Ascending aorta (tissue), 2 donors: ENCODE results near the gene MAP3K7CL. TPM values are rescaled to one million over a fixed set of nuclear protein-coding genes. Genes with fewer than 3 reads are reported as not detected.

Experiments used
- DNase-seq, 2 donors: peaks; one replicate each; pipeline ENCODE4 v3.0.0-alpha.2; 2019; ENCODE audit warnings: low spot score in 2 of 2
- H3K27ac ChIP-seq, 2 donors: fragments of 200-600 bp; sonication (generic); one replicate each; pipeline ENCODE4 v1.5.1; 2016 to 2017; ENCODE audit warnings: mild to moderate bottlenecking in 1 of 2
- H3K27me3 ChIP-seq: fragments of 200-600 bp; sonication (generic); one replicate; pipeline ENCODE4 v1.5.1; 2017
- H3K36me3 ChIP-seq, 2 donors: fragments of 200-600 bp; sonication (generic); one replicate each; pipeline ENCODE4 v1.5.1; 2016
- H3K4me1 ChIP-seq, 2 donors: fragments of 200-600 bp; sonication (generic); one replicate each; pipeline ENCODE4 v1.5.1; 2016 to 2017; ENCODE audit warnings: mild to moderate bottlenecking in 1 of 2
- H3K4me3 ChIP-seq, 2 donors: fragments of 200-600 bp; sonication (generic); one replicate each; pipeline ENCODE4 v1.5.1; 2016 to 2017; ENCODE audit warnings: mild to moderate bottlenecking in 1 of 2
- H3K9me3 ChIP-seq, 2 donors: fragments of 200-600 bp; sonication (generic); one replicate each; pipeline ENCODE4 v1.5.1; 2016
- CTCF ChIP-seq, 3 experiments: fragments of 200-600 bp in 2 of 3; fragments of 450-650 bp in 1 of 3; sonication (generic) in 2 of 3; IDR thresholded peaks; one replicate each; pipeline ENCODE4 v1.5.1; 2016 to 2019; ENCODE audit warnings: antibody characterized with exemption in 3 of 3, mild to moderate bottlenecking in 1 of 3, moderate library complexity in 1 of 3
- intact Hi-C: fragments of 100-400 bp; cut with DNase I; formaldehyde crosslinking; loops from one replicate; pipeline ENCODE4 v1.15.1; 2023
- total RNA-seq: library from RNA; depleted of rRNA; stranded (reverse); fragments of >200 nt; gene quantifications from one replicate; pipeline ENCODE4 v1.1.0, GENCODE V29; 2016

The MAP3K7CL gene
- total RNA-seq, 1 donor from 2014 or later: 6.9 TPM

DNA sequence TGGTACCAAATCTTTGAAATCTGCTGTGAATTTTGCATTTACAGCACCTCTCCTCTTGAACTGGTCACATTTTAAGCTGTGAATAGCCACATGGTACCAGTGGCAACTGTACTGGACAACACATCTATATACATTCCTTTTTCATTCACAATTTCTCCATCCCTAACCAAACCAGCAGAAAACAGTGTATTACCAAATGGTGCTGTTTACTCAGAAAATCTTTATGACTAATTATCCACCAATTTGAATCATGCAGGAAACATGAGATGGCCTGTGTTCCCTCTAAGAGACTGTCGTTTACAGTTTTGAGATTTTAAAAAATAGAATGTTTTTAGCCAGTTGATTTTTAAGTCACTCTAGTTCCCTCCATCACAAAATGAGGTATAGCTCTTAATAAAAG lies 39.4 kb upstream of the MAP3K7CL start:
- H3K36me3 ChIP-seq: no peaks in the 10 kb centered on the region
- peaks cover 0 to 5% of the 10 kb centered on the region in 2 donors for H3K4me1 ChIP-seq
- H3K27me3 ChIP-seq: no peaks in the 10 kb centered on the region
- H3K4me3 ChIP-seq: no peak overlapping the region
- intact Hi-C loops: loop anchor here (1.0 to 5.0 kb wide), 2 partner anchors 206 to 281 kb away; partner anchors contain the start of gene BACH1
- H3K27ac ChIP-seq: no peak overlapping the region
- H3K9me3 ChIP-seq: no peaks in the 10 kb centered on the region
- no peak for DNase-seq
- TF ChIP-seq CTCF (IDR thresholded peaks at IDR 0.05): no peak

- H3K9me3 ChIP-seq: no peaks in the 10 kb centered on the region
- H3K4me3 ChIP-seq: no peak overlapping the region
- no peak for DNase-seq
- intact Hi-C loops: loop anchor here (5.0 kb wide), 1 partner anchor 205 kb away; the partner anchor contains the start of gene BACH1
- TF ChIP-seq CTCF (IDR thresholded peaks at IDR 0.05): no peak
- peaks cover 0 to 5% of the 10 kb centered on the region in 2 donors for H3K4me1 ChIP-seq
- peak overlapping the region; percentile 6 to 16 for H3K27ac ChIP-seq
- no peaks in the 10 kb centered on the region for H3K36me3 ChIP-seq
- H3K27me3 ChIP-seq: no peaks in the 10 kb centered on the region
These were observed 38.1 kb upstream of the MAP3K7CL start for GRCh38 chr21:29092102-29092959.

DNA sequence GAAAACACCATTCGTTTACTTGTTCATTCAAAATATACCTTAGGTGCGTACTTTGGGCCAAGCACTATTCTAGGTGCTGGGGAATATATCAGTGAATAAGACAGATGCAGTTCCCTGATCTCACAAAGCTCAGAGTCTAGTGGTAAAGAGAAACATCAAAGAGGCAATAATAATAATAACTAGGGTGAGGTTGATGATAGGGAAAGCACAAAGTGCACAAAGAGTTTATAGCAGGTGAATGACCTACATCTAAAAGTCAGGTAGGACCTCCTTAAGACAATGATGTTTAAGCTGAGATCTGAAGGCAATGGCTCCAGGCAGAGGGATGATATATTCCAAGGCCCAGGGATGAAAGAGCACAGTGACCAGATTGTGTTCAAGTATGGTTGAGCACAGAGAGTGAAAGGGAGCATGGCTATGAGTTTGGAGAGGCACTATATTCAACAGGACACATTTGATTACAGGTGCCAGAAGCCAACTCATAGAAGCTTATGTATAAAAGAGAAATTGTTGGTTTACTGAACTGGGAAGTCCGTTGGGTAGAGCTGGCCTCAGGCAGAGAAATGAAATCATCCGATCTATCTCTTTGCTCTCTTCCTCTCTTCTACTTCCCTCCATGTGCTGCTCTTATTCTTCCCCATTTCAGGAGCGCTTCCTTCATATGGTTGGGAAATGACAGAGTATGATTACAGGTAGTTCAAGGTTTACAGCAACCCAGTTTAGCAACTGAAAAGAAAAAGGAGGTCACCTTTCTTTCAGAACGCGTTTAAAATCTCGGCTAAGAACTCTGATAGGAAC lies 34.0 kb upstream of the MAP3K7CL start:
- Histone ChIP-seq H3K27ac (no peak overlapping the region), H3K36me3 (peaks cover 0 to 3% of the 10 kb centered on the region in 2 donors), H3K9me3 (no peaks in the 10 kb centered on the region), H3K4me1 (peaks cover 0 to 3% of the 10 kb centered on the region in 2 donors), H3K4me3 (no peak overlapping the region), H3K27me3 (no peaks in the 10 kb centered on the region)
- no peak for DNase-seq
- TF ChIP-seq CTCF (IDR thresholded peaks at IDR 0.05): no peak
- intact Hi-C loops: no loop called here

DNA sequence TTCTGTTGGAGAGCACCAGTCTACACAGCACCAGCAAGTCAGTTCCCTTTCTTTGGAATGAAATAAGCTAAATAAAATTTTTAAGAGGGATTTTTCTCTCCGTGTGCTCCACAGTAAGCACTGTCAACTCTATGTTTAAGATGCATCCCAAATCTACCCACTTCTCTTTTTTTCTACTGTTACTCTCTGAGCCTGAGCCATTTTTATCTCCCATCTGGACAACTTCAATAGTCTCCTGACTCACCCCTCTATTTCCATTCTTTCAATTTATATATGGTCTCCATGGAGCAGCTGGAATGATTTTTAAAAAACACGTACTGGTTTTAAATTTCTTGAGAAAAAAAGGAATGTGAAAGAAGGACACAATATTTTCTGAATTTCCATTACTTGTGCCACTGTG lies 32.3 kb upstream of the MAP3K7CL start:
- Histone ChIP-seq H3K4me1 (no peaks in the 10 kb centered on the region), H3K36me3 (peaks cover 0 to 3% of the 10 kb centered on the region in 2 donors), H3K4me3 (no peak overlapping the region), H3K9me3 (no peaks in the 10 kb centered on the region), H3K27ac (no peak overlapping the region), H3K27me3 (no peaks in the 10 kb centered on the region)
- TF ChIP-seq CTCF (IDR thresholded peaks at IDR 0.05): no peak
- no peak for DNase-seq
- intact Hi-C loops: no loop called here

DNA sequence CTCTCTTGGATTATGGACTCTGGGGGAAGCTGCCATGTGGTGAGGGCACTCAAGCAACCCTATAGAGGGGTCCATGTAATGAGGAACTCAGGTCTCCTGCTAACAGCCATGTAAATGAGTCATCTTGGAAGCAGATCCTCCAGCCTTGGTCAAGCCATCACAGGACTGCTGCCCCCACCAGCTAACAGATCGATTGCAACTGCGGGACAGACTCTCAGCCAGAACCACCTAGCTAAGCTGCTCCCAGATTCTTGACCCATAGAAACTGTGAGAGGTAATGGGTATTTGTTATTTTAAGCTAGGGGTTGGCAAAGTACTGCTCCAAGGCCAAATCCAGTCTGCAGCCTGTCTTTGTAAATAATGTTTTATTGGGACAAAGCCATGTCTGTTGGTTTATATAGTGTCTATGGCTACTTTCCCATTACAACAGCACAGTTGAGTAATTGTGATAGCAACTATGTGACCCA lies 27.6 kb upstream of the MAP3K7CL start:
- no peaks in the 10 kb centered on the region for H3K9me3 ChIP-seq
- TF ChIP-seq CTCF (IDR thresholded peaks at IDR 0.05): no peak

More for the DNA sequence above, 27.6 kb upstream of the MAP3K7CL start:
- intact Hi-C loops: no loop called here
- Histone ChIP-seq H3K27ac (no peak overlapping the region), H3K36me3 (peaks cover 0 to 3% of the 10 kb centered on the region in 2 donors), H3K4me1 (no peaks in the 10 kb centered on the region), H3K27me3 (no peaks in the 10 kb centered on the region), H3K4me3 (no peak overlapping the region)
- DNase-seq: no peak
